Measurements from ENCODE around the gene FAM20C. TPM values are rescaled to one million over a fixed set of nuclear protein-coding genes. Genes with fewer than 3 reads are reported as not detected.

FAM20C gene
- total and polyA plus RNA-seq, 10 of the 15 experiments (the other 5 are each of a cell fraction or from before 2014, with no cell fraction given) = 0.44 TPM; not detected in 9

GRCh38 chr7:213324-213993, 21.1 kb downstream of the FAM20C start:
- ChIA-PET CTCF (no interaction called here), SMC1A (ENCODE audit: uncharacterized antibody, unreplicated experiment) (no interaction called here), POLR2A (no interaction called here), RAD21 (ENCODE audit: unreplicated experiment) (no interaction called here)
- H3K27me3 ChIP-seq (replicated peaks in 1 of 2; ENCODE audit: control insufficient read depth in 2 of 2, insufficient read depth in 2 of 2, low read length in 1 of 2) = no peaks in the 10 kb centered on the region
- H3K4me3 ChIP-seq = no peak overlapping the region
- in situ Hi-C loops (cut with MboI) (no loop called here), intact Hi-C loops (cut with micrococcal nuclease; ENCODE audit: unreplicated experiment) (no loop called here)
- no peak overlapping the region for H3K4me2 ChIP-seq (ENCODE audit: control insufficient read depth, insufficient read depth)
- no peaks in the 10 kb centered on the region; the same call in 2 of the 3 replicates for H3K9me3 ChIP-seq (replicated peaks; ENCODE audit: control insufficient read depth, insufficient read depth, low read length)
- TF ChIP-seq ZNF207 (IDR thresholded peaks at IDR 0.05; ENCODE audit: borderline replicate concordance) = no peak
- no peak for TF ChIP-seq EED (IDR thresholded peaks at IDR 0.05; ENCODE audit: low read depth)
- TF ChIP-seq SMARCA5 (IDR thresholded peaks at IDR 0.05) = no peak
- TF ChIP-seq CREB1 (IDR thresholded peaks at IDR 0.05; ENCODE audit: low read depth) = no peak
- no peak for TF ChIP-seq JUNB (IDR thresholded peaks at IDR 0.05)
- no peak for TF ChIP-seq BACH1 (IDR thresholded peaks at IDR 0.05; ENCODE audit: borderline replicate concordance)
- TF ChIP-seq TARDBP (IDR thresholded peaks at IDR 0.05; ENCODE audit: borderline replicate concordance) = no peak
- TF ChIP-seq RAD51 (IDR thresholded peaks at IDR 0.05) = no peak
- TF ChIP-seq NFYA (IDR thresholded peaks at IDR 0.05; ENCODE audit: borderline replicate concordance, low read depth, low read length) = no peak
- no peak for TF ChIP-seq STAT3 (IDR thresholded peaks at IDR 0.05; ENCODE audit: low read depth, low read length)
- no peak for TF ChIP-seq RBBP5 (conservative IDR thresholded peaks at IDR 0.05)
- no peak overlapping the region for H3K9ac ChIP-seq (ENCODE audit: control insufficient read depth, insufficient read depth, low read length)
- no peaks in the 10 kb centered on the region for H3K79me2 ChIP-seq (ENCODE audit: control insufficient read depth, insufficient read depth, low read length)
- FAIRE-seq (no peak), ATAC-seq (no peak), DNase-seq (ENCODE audit: low read depth, low spot score) (no peak)
- H3K4me1 ChIP-seq (ENCODE audit: control insufficient read depth, insufficient read depth, low read length) = no peaks in the 10 kb centered on the region
- no peaks in the 10 kb centered on the region for H3K36me3 ChIP-seq (ENCODE audit: control insufficient read depth in 2 of 2, insufficient read depth in 2 of 2, low read length in 1 of 2)
- H4K20me1 ChIP-seq (ENCODE audit: control insufficient read depth, insufficient read depth) = no peaks in the 10 kb centered on the region
- BruUV-seq (replicated peaks) = no TSS peak
- no peak overlapping the region for H3K27ac ChIP-seq (ENCODE audit: control insufficient read depth, insufficient read depth)
- H2AFZ ChIP-seq (ENCODE audit: control insufficient read depth, low read depth, low read length) = no peak overlapping the region
- 64% methylated on average over 27 of the region's 27 CpGs for WGBS (ENCODE audit: insufficient coverage, insufficient replicate concordance, low lambda C conversion rate, missing lambda C conversion rate)
